Activated CD8-positive, alpha-beta T cell treated with anti-CD3 and anti-CD28 coated beads for 36 hours (primary cell): Measurements from ENCODE around the gene LAMC1. TPM values are rescaled to one million over a fixed set of nuclear protein-coding genes. Genes with fewer than 3 reads are reported as not detected.
"Not testable (repeated sequence)": the region's sequence is repeated elsewhere in the genome, so short reads cannot be mapped to it uniquely, and the experiment has no call there.

Source experiments
- ATAC-seq: fragments of 200-7000 bp; cut with Tn5 transposase; one replicate; pipeline ENCODE4 v1.10.0; 2021; ENCODE audit warnings: mild to moderate bottlenecking, moderate library complexity
- CTCF ChIA-PET: fragments of 350-600 bp; sonication (Branson Sonifier 250); formaldehyde crosslinking; loops from one replicate; lab custom pipeline; 2021; ENCODE audit warnings: antibody characterized with exemption; lab: Charles Lee
- POLR2A ChIA-PET: fragments of 350-600 bp; sonication (Branson Sonifier 250); formaldehyde crosslinking; loops from one replicate; lab custom pipeline; 2021; ENCODE audit warnings: antibody characterized with exemption; lab: Charles Lee
- DNase-seq: peaks from one replicate; pipeline ENCODE4 v3.0.0-alpha.2; 2020
- H3K27ac Mint-ChIP-seq: one replicate; pipeline ENCODE4 v1.8.0; 2021; ENCODE audit warnings: mild to moderate bottlenecking, mixed read lengths
- H3K27me3 Mint-ChIP-seq: one replicate; pipeline ENCODE4 v1.8.0; 2021; ENCODE audit warnings: mixed read lengths
- H3K36me3 Mint-ChIP-seq: one replicate; pipeline ENCODE4 v1.8.0; 2021; ENCODE audit warnings: low read depth, mixed read lengths
- H3K4me1 Mint-ChIP-seq: one replicate; pipeline ENCODE4 v1.8.0; 2021; ENCODE audit warnings: low read depth, mixed read lengths
- H3K4me3 Mint-ChIP-seq: one replicate; pipeline ENCODE4 v1.8.0; 2021; ENCODE audit warnings: mild to moderate bottlenecking, moderate library complexity, mixed read lengths
- H3K9me3 Mint-ChIP-seq: one replicate; pipeline ENCODE4 v1.8.0; 2021; ENCODE audit warnings: mixed read lengths
- intact Hi-C: fragments of 100-400 bp; cut with micrococcal nuclease; formaldehyde crosslinking; loops from one replicate; pipeline ENCODE4 v1.10.0; 2022
- total RNA-seq, 2 experiments: library from RNA; stranded (reverse); gene quantifications; one replicate each; pipeline ENCODE4 v1.2.3, GENCODE V29; 2021
- TF ChIP-seq, protein P1 (sequence below): fragments of 200-600 bp; IDR thresholded peaks from one replicate; pipeline ENCODE4 v1.8.0; 2022; ENCODE audit warnings: antibody characterized with exemption, mild to moderate bottlenecking

Gene LAMC1
- total RNA-seq, 2 experiments from 2014 or later, result 0.22 to 0.23 TPM

DNA sequence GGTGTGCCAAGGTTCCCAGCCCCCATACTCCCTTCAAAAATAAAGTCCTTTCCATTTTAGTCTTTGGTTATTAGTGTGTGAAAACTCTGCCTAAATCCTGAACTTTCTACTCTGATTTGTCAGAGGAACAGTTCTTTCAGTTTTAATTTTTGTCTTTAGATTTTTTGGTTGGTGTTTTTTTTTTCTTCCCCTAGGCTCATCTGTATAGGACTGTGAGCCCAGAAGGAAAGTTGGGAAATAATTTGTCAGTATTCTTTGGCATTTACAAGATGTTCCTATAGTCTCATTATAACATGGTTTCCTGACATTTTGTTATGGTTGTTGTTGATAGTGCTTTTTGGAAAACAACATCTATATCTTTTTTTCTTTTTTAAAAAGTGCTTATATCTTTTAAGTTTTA is 38.0 kb downstream of the LAMC1 start:
- CTCF ChIA-PET, result no interaction called here
- no peaks in the 10 kb centered on the region for H3K4me1 Mint-ChIP-seq
- TF ChIP-seq, protein P1, sequence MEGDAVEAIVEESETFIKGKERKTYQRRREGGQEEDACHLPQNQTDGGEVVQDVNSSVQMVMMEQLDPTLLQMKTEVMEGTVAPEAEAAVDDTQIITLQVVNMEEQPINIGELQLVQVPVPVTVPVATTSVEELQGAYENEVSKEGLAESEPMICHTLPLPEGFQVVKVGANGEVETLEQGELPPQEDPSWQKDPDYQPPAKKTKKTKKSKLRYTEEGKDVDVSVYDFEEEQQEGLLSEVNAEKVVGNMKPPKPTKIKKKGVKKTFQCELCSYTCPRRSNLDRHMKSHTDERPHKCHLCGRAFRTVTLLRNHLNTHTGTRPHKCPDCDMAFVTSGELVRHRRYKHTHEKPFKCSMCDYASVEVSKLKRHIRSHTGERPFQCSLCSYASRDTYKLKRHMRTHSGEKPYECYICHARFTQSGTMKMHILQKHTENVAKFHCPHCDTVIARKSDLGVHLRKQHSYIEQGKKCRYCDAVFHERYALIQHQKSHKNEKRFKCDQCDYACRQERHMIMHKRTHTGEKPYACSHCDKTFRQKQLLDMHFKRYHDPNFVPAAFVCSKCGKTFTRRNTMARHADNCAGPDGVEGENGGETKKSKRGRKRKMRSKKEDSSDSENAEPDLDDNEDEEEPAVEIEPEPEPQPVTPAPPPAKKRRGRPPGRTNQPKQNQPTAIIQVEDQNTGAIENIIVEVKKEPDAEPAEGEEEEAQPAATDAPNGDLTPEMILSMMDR, result no peak

DNA sequence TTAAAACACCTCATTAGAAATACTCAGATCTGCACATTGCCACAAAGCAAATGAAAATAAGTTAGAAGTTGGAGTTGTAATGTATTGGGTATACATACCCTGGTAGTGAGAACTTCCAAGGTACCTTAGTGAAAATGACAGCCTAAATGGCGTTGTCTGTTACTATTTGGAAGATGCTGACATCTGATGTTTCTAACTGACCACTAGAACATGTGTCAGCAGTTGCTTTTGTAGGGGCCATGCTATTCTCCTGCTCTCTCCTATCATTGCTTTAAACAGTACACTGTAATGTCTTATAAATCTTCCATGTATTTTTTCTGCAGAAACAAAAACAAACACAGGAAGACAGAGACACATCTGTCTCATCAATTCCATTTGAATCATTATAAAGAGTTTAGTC is 40.1 kb downstream of the LAMC1 start:
- Mint-ChIP-seq H3K27ac (no peak overlapping the region), H3K27me3 (peaks cover 2% of the 10 kb centered on the region), H3K4me3 (no peak overlapping the region), H3K9me3 (peaks cover 5% of the 10 kb centered on the region), H3K36me3 (no peaks in the 10 kb centered on the region), H3K4me1 (no peaks in the 10 kb centered on the region)
- DNase-seq, result no peak
- ChIA-PET POLR2A (no interaction called here), CTCF (interaction anchor here (1.2 kb wide), 1 partner anchor 9 kb away, joined by 3 read pairs; no protein-coding TSS in a partner anchor)
- TF ChIP-seq, protein P1, result no peak
- intact Hi-C loops, result no loop called here
- no peak for ATAC-seq

More for the DNA sequence above, 38.0 kb downstream of the LAMC1 start:
- H3K4me3 Mint-ChIP-seq, result no peak overlapping the region
- no peak overlapping the region for H3K27ac Mint-ChIP-seq
- no peaks in the 10 kb centered on the region for H3K36me3 Mint-ChIP-seq
- H3K9me3 Mint-ChIP-seq, result peaks cover 2% of the 10 kb centered on the region
- DNase-seq, result no peak
- intact Hi-C loops, result no loop called here
- ATAC-seq, result no peak
- H3K27me3 Mint-ChIP-seq, result peaks cover 10% of the 10 kb centered on the region
- POLR2A ChIA-PET, result no interaction called here

DNA sequence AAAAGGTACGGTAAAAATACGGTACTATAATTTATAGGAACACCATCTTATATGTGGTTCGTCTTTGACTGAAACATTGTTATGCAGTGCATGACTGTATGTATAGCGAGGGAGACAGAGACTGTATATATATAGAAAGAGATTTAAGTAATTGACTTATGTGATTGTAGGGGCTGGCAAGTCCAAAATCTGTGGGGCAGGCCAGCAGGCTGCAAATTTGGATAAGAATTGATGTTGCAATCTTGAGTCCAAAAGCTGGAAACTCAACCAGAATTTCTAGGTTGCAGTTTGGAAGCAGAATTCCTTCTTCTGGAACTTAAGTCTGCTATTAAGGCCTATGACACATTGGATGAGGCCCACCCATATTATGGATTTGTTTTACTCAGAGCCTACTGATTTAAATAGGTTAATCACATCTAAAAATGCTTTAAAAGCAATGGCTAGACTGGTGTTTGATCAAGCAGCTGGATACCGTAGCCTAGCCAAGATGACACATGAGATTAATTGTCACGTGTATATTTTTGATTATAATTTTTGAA is 42.0 kb downstream of the LAMC1 start:
- no peaks in the 10 kb centered on the region for H3K4me1 Mint-ChIP-seq
- H3K36me3 Mint-ChIP-seq, result no peaks in the 10 kb centered on the region
- no peak for ATAC-seq
- intact Hi-C loops, result no loop called here
- ChIA-PET CTCF (interaction anchor here (0.9 kb wide), 1 partner anchor 24 kb away, joined by 3 read pairs; no protein-coding TSS in a partner anchor), POLR2A (no interaction called here)
- no peaks in the 10 kb centered on the region for H3K27me3 Mint-ChIP-seq
- DNase-seq, result no peak
- TF ChIP-seq, protein P1, result no peak
- H3K9me3 Mint-ChIP-seq, result peaks cover 5% of the 10 kb centered on the region
- H3K4me3 Mint-ChIP-seq, result no peak overlapping the region
- H3K27ac Mint-ChIP-seq, result no peak overlapping the region

DNA sequence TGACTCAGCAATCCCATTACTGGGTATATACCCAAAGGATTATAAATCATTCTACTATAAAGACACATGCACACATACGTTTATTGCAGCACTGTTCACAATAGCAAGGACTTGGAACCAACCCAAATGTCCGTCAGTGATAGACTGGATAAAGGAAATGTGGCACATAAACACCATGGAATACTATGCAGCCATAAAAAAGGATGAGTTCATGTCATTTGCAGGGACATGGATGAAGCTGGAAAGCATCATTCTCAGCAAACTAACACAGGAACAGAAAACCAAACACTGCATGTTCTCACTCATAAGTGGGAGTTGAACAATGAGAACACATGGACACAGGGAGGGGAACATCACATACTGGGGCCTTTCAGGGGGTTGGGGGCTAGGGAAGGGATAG is 43.2 kb downstream of the LAMC1 start:
- CTCF ChIA-PET, result interaction anchor here (0.7 kb wide), 1 partner anchor 12 kb away, joined by 3 read pairs; no protein-coding TSS in a partner anchor
- H3K36me3 Mint-ChIP-seq, H3K4me3 Mint-ChIP-seq, H3K27ac Mint-ChIP-seq, H3K4me1 Mint-ChIP-seq, DNase-seq, ATAC-seq, POLR2A ChIA-PET, H3K27me3 Mint-ChIP-seq, intact Hi-C loops, H3K9me3 Mint-ChIP-seq: not testable (repeated sequence)

DNA sequence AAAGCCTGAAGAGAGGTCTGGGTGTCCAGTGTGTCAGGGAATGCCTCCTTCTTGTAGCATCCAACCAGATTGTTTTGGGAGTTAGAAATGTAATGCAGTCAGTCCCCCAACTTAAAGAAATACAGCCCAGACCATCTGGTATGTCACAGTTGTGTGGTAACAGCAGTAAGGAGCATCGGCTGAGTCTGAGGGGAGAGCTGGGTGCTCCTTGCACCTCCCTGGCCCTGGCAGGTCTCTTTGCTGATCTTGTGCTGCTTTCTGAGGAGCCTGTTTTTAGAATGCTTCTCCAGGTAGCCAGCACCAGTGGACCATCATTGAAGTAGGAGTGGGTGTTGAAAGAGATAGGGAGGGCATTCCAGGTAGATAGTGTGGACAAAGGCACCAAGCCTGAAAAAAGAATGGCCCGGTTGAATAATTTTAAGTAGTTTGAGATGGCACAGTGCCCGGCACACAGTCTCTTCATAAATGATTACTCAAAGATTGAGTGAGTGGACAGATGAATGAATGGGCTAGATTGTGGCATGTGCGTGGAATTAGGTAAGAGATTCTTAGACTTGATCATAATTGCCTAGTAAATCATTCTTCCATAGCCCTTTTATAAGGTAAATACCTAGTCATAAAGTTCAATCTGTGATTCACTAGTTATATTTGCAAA is 46.5 kb downstream of the LAMC1 start:
- Mint-ChIP-seq H3K4me1 (peaks cover 5% of the 10 kb centered on the region), H3K27me3 (no peaks in the 10 kb centered on the region), H3K27ac (no peak overlapping the region), H3K36me3 (no peaks in the 10 kb centered on the region), H3K9me3 (peaks cover 5% of the 10 kb centered on the region), H3K4me3 (no peak overlapping the region)
- POLR2A ChIA-PET, result no interaction called here
- ATAC-seq, result no peak
- TF ChIP-seq, protein P1, result no peak
- CTCF ChIA-PET, result no interaction called here
- DNase-seq, result no peak
- intact Hi-C loops, result no loop called here
